K562 (cell line): ENCODE measurements around the gene SUFU. TPM values are rescaled to one million over a fixed set of nuclear protein-coding genes. Genes with fewer than 3 reads are reported as not detected.

Source experiments
- ARID3B ChIP-seq: fragments of 250-450 bp; sonication (Bioruptor Pico); IDR thresholded peaks from 2 replicates; pipeline ENCODE4 v1.4.0; 2020; ENCODE audit warnings: borderline replicate concordance
- CCAR2 ChIP-seq: fragments of 200-400 bp; formaldehyde crosslinking; IDR thresholded peaks from 2 replicates; pipeline ENCODE4 v1.6.1; 2017; ENCODE audit warnings: mild to moderate bottlenecking, low read depth, low read length
- CLOCK ChIP-seq: fragments of 250-450 bp; sonication (Bioruptor Pico); IDR thresholded peaks from 2 replicates; pipeline ENCODE4 v1.4.0; 2020; ENCODE audit warnings: mild to moderate bottlenecking, moderate library complexity, borderline replicate concordance
- GTF2B ChIP-seq: IDR thresholded peaks from 2 replicates; pipeline ENCODE4 v1.6.1; 2011; ENCODE audit not compliant: insufficient read length; ENCODE audit errors: extremely low read depth
- MNT ChIP-seq, 2 experiments: fragments of 450-650 bp; conservative IDR thresholded peaks; 2 replicates each; pipeline ENCODE4 v1.6.1; 2017; ENCODE audit warnings: mild to moderate bottlenecking in 2 of 2, moderate library complexity in 2 of 2
- MXI1 ChIP-seq: IDR thresholded peaks from 2 replicates; pipeline ENCODE4 v1.6.1; 2011; ENCODE audit warnings: low read depth, mild to moderate bottlenecking, improper control_type of control experiment, low read length
- NELFE ChIP-seq: IDR thresholded peaks from 2 replicates; pipeline ENCODE4 v1.6.1; 2011; ENCODE audit warnings: mild to moderate bottlenecking; ENCODE audit not compliant: insufficient read depth, insufficient read length
- PBX2 ChIP-seq, 2 experiments: IDR thresholded peaks in 1 of 2; conservative IDR thresholded peaks in 1 of 2; 2 replicates each; pipeline ENCODE4 v1.6.1; 2016; ENCODE audit warnings: low read depth in 2 of 2, mild to moderate bottlenecking in 1 of 2, missing compliant biosample characterization in 1 of 2, missing genetic modification characterization in 1 of 2, moderate library complexity in 1 of 2
- PTRF ChIP-seq: fragments of 450-650 bp; IDR thresholded peaks from 2 replicates; pipeline ENCODE4 v1.6.1; 2016; ENCODE audit warnings: mild to moderate bottlenecking, missing genetic modification characterization, missing compliant biosample characterization
- SRSF3 ChIP-seq: fragments of 200-400 bp; formaldehyde crosslinking; IDR thresholded peaks from 2 replicates; pipeline ENCODE4 v1.6.1; 2016; ENCODE audit warnings: mild to moderate bottlenecking, low read length, moderate library complexity; ENCODE audit not compliant: insufficient read depth
- STAT6 ChIP-seq: sonication (generic); formaldehyde crosslinking; IDR thresholded peaks from 2 replicates; pipeline ENCODE4 v1.8.1; 2023; ENCODE audit warnings: mild to moderate bottlenecking, missing genetic modification reagents
- ZNF778 ChIP-seq: fragments of 450-650 bp; formaldehyde crosslinking; IDR thresholded peaks from 2 replicates; pipeline ENCODE4 v1.4.0; 2020; ENCODE audit warnings: mild to moderate bottlenecking, moderate library complexity
- polyA plus RNA-seq, 8 experiments: library from polyadenylated mRNA; depleted of rRNA in 4 of 8; stranded (reverse) in 5 of 8; unstranded in 3 of 8; fragments of >200 nt; fragmentation: Nextera tagmentation in 2 of 8; fragmentation: Illumina TruSeq in 1 of 8; extraction: Ambion mirVana in 2 of 8; extraction: Trizol in 1 of 8; gene quantifications; 2 replicates each; pipeline versions ENCODE4 v1.2.1 to v1.2.3, GENCODE V29; 2011 to 2014; ENCODE audit warnings: inconsistent platforms in 1 of 8, missing spikeins in 1 of 8
- total RNA-seq, 7 experiments: library from RNA; depleted of rRNA in 6 of 7; stranded (reverse); fragments of >200 nt in 6 of 7; fragmentation: Illumina TruSeq in 2 of 7; extraction: Trizol in 2 of 7; gene quantifications; 2 replicates each; pipeline versions ENCODE4 v1.2.1 to v1.2.3, GENCODE V29; 2011 to 2021; ENCODE audit warnings: low replicate concordance in 1 of 7

Gene SUFU
- total and polyA plus RNA-seq, 9 of the 15 experiments (the other 6 are each of a cell fraction or from before 2014, with no cell fraction given) = 0.59 to 6.3 (median 0.82) TPM

- no peak for TF ChIP-seq ARID3B (CRISPR knock-in tag)
- TF ChIP-seq MNT (conservative IDR thresholded peaks at IDR 0.05) = peak; percentile 77 to 80
- TF ChIP-seq NELFE = no peak
- no peak for TF ChIP-seq STAT6 (CRISPR knock-in tag)
- no peak for TF ChIP-seq CCAR2
- TF ChIP-seq PTRF (tag) = no peak
- TF ChIP-seq PBX2 (CRISPR knock-in tag; IDR thresholded peaks at IDR 0.05; ENCODE audit: low read depth) = no peak
- TF ChIP-seq PBX2 (tag; conservative IDR thresholded peaks at IDR 0.05; ENCODE audit: low read depth) = no peak
- no peak for TF ChIP-seq MXI1
- no peak for TF ChIP-seq GTF2B
- TF ChIP-seq ZNF778 (CRISPR knock-in tag) = no peak
- TF ChIP-seq CLOCK (CRISPR knock-in tag) = no peak
- TF ChIP-seq SRSF3 = no peak
These were observed 141.0 kb downstream of the SUFU start (continued) for GRCh38 chr10:102644646-102645387.
